Esophagus muscularis mucosa (tissue), 3 donors: ENCODE results near the gene PAQR5.

Experiments
- POLR2AphosphoS5 ChIP-seq, 2 donors: sonication (generic); formaldehyde crosslinking; IDR thresholded peaks; one replicate each; pipeline ENCODE4 v1.6.1; 2017; ENCODE audit warnings: antibody characterized with exemption in 2 of 2
- TF ChIP-seq, protein P1 (sequence below), 3 experiments: fragments of 200-600 bp in 2 of 3; fragments of 450-650 bp in 1 of 3; sonication (generic) in 2 of 3; IDR thresholded peaks; one replicate each; pipeline ENCODE4 v1.5.1; 2017 to 2019; ENCODE audit warnings: antibody characterized with exemption in 3 of 3, mild to moderate bottlenecking in 2 of 3, moderate library complexity in 1 of 3

DNA sequence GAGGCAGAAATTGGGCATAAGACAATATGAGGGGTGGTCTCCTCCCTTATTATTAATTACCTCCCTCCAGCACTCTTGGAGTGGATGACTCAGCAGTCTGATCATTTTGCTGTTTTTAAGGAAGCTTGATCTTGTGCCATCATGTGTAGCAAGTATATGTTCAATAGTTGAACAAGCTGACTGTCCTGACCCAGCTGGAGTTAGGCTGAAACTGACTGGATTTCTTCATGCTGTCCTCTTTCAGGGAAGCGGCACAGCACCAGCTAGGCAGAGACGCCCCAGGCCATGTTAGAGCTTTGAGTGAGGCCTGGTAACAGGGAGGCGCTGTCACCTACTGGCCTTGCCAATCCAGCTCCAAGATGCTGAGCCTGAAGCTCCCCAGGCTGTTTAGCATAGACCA lies 61.0 kb downstream of the PAQR5 start:
- TF ChIP-seq POLR2AphosphoS5 (IDR thresholded peaks at IDR 0.05): no peak
- TF ChIP-seq, protein P1, sequence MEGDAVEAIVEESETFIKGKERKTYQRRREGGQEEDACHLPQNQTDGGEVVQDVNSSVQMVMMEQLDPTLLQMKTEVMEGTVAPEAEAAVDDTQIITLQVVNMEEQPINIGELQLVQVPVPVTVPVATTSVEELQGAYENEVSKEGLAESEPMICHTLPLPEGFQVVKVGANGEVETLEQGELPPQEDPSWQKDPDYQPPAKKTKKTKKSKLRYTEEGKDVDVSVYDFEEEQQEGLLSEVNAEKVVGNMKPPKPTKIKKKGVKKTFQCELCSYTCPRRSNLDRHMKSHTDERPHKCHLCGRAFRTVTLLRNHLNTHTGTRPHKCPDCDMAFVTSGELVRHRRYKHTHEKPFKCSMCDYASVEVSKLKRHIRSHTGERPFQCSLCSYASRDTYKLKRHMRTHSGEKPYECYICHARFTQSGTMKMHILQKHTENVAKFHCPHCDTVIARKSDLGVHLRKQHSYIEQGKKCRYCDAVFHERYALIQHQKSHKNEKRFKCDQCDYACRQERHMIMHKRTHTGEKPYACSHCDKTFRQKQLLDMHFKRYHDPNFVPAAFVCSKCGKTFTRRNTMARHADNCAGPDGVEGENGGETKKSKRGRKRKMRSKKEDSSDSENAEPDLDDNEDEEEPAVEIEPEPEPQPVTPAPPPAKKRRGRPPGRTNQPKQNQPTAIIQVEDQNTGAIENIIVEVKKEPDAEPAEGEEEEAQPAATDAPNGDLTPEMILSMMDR (IDR thresholded peaks at IDR 0.05): no peak
